Suprapubic skin (tissue), 4 donors: ENCODE measurements around the gene CLCN2.

Source experiments
- CTCF ChIP-seq, 2 donors: fragments of 200-600 bp in 1 of 2; fragments of 450-650 bp in 1 of 2; sonication (generic) in 1 of 2; IDR thresholded peaks; one replicate each; pipeline ENCODE4 v1.5.1; 2016 to 2019; ENCODE audit warnings: antibody characterized with exemption in 2 of 2, mild to moderate bottlenecking in 1 of 2, moderate library complexity in 1 of 2
- POLR2A ChIP-seq, 2 donors: fragments of 450-650 bp; IDR thresholded peaks; one replicate each; pipeline ENCODE4 v1.6.1; 2017; ENCODE audit warnings: antibody characterized with exemption in 2 of 2, mild to moderate bottlenecking in 2 of 2, moderate library complexity in 2 of 2
- POLR2AphosphoS5 ChIP-seq, 3 donors: sonication (generic); formaldehyde crosslinking; IDR thresholded peaks; one replicate each; pipeline ENCODE4 v1.6.1; 2017; ENCODE audit warnings: antibody characterized with exemption in 3 of 3

GRCh38 chr3:184378651-184379357 lies 17.4 kb upstream of the CLCN2 start:
- TF ChIP-seq CTCF (IDR thresholded peaks at IDR 0.05) (no peak), POLR2A (IDR thresholded peaks at IDR 0.05) (no peak), POLR2AphosphoS5 (IDR thresholded peaks at IDR 0.05) (no peak)
